Upper lobe of right lung (tissue), 1 donor: ENCODE measurements around the gene SMC6. TPM values are rescaled to one million over a fixed set of nuclear protein-coding genes. Genes with fewer than 3 reads are reported as not detected.

Experiments
- ATAC-seq: fragments of 200-7000 bp; cut with Tn5 transposase; one replicate; pipeline ENCODE4 v1.9.1; 2020; ENCODE audit warnings: mild to moderate bottlenecking, moderate library complexity
- DNase-seq: peaks from one replicate; pipeline ENCODE4 v3.0.0-alpha.2; 2020
- H3K27ac ChIP-seq: fragments of 200-600 bp; one replicate; pipeline ENCODE4 v1.8.0; 2022
- H3K27me3 ChIP-seq: fragments of 200-600 bp; one replicate; pipeline ENCODE4 v1.8.0; 2022; ENCODE audit warnings: mild to moderate bottlenecking
- H3K36me3 ChIP-seq: fragments of 200-600 bp; one replicate; pipeline ENCODE4 v1.8.0; 2022
- H3K4me1 ChIP-seq: fragments of 200-600 bp; one replicate; pipeline ENCODE4 v1.8.0; 2022
- H3K4me3 ChIP-seq: fragments of 200-600 bp; one replicate; pipeline ENCODE4 v1.8.0; 2022; ENCODE audit warnings: mild to moderate bottlenecking
- H3K9me3 ChIP-seq: fragments of 200-600 bp; one replicate; pipeline ENCODE4 v1.8.0; 2022
- intact Hi-C: fragments of 100-400 bp; cut with DNase I; formaldehyde crosslinking; loops from one replicate; pipeline ENCODE4 v1.11.0; 2022
- total RNA-seq: library from RNA; stranded (reverse); fragmentation: NEBNext Ultra II Directional; extraction: Animal tissue kit (Norgen Biotek cat#: 25700); gene quantifications from one replicate; pipeline ENCODE4 v1.2.1, GENCODE V29; 2021
- TF ChIP-seq, protein P1 (sequence below): fragments of 200-600 bp; IDR thresholded peaks from one replicate; pipeline ENCODE4 v1.8.0; 2022; ENCODE audit warnings: antibody characterized with exemption
- donor health status: DM: no; HTN: yes; CAD: no; lungs with severe emphysema.

Gene SMC6
- total RNA-seq, 1 donor from 2014 or later: 16.0 TPM

DNA sequence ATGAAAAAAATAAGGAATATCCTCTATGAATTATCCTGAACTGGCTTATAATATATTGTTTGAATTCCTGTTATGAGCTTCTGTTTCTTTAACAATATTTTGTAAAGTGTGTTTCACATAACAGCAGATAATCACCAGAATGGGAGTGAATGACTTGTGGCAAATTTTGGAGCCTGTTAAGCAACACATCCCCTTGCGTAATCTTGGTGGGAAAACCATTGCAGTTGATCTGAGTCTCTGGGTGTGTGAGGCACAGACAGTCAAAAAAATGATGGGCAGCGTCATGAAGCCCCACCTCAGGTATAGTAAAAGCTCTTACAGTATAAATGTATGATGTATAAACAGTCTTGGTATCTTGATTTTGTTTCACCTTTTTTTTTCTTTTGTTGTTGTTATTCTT lies 6.2 kb upstream of the SMC6 start:
- H3K9me3 ChIP-seq: no peaks in the 10 kb centered on the region
- TF ChIP-seq, protein P1, sequence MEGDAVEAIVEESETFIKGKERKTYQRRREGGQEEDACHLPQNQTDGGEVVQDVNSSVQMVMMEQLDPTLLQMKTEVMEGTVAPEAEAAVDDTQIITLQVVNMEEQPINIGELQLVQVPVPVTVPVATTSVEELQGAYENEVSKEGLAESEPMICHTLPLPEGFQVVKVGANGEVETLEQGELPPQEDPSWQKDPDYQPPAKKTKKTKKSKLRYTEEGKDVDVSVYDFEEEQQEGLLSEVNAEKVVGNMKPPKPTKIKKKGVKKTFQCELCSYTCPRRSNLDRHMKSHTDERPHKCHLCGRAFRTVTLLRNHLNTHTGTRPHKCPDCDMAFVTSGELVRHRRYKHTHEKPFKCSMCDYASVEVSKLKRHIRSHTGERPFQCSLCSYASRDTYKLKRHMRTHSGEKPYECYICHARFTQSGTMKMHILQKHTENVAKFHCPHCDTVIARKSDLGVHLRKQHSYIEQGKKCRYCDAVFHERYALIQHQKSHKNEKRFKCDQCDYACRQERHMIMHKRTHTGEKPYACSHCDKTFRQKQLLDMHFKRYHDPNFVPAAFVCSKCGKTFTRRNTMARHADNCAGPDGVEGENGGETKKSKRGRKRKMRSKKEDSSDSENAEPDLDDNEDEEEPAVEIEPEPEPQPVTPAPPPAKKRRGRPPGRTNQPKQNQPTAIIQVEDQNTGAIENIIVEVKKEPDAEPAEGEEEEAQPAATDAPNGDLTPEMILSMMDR: no peak
- no peak overlapping the region for H3K4me3 ChIP-seq
- no peaks in the 10 kb centered on the region for H3K4me1 ChIP-seq
- intact Hi-C loops: no loop called here
- H3K27ac ChIP-seq: no peak overlapping the region
- no peaks in the 10 kb centered on the region for H3K27me3 ChIP-seq
- H3K36me3 ChIP-seq: no peaks in the 10 kb centered on the region
- DNase-seq (no peak), ATAC-seq (no peak)

DNA sequence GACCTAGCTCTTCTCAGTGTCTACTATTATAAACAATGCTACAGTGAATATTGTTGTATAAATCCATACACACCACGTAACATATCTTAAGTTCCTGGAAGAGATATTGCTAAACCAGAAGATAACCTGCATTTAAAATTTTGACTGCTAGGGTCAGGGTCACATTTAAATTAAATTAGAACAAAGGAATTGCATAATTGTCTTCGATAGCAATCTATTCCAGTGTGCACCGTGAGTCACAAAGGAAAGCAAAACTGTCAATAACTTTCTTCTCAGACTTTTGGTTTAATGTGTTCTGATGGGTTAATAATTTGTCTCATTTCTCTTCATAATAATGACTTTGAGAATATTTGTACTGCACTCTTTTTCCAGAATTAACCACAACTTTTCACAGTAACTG lies 4.5 kb upstream of the SMC6 start:
- Histone ChIP-seq H3K27me3 (no peaks in the 10 kb centered on the region), H3K4me3 (no peak overlapping the region), H3K4me1 (peaks cover 4% of the 10 kb centered on the region), H3K9me3 (no peaks in the 10 kb centered on the region), H3K27ac (no peak overlapping the region), H3K36me3 (no peaks in the 10 kb centered on the region)
- TF ChIP-seq, protein P1: no peak
- ATAC-seq (no peak), DNase-seq (no peak)
- intact Hi-C loops: no loop called here

DNA sequence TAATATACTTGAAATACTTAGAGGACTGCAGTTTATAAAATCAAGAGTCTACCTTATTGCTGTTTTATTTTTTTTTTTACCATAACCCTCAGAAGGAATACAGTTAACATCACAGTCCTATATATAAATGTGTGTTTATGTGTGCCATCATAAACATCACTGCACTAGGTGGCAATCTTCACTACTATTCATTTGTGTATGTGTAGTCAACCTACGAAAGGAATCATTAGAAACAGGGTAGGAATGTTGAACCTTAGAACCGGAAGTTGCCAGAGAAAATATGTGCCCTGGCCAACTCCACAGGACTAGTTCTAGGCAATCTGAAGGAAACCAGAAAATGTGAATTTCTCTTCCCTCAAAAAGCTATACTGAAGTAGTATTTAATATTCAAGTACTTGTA lies 3.7 kb upstream of the SMC6 start:
- TF ChIP-seq, protein P1: no peak
- Histone ChIP-seq H3K9me3 (no peaks in the 10 kb centered on the region), H3K36me3 (no peaks in the 10 kb centered on the region), H3K4me3 (no peak overlapping the region), H3K27me3 (no peaks in the 10 kb centered on the region), H3K4me1 (peaks cover 10% of the 10 kb centered on the region), H3K27ac (no peak overlapping the region)
- intact Hi-C loops: no loop called here
- ATAC-seq: no peak
- no peak for DNase-seq

DNA sequence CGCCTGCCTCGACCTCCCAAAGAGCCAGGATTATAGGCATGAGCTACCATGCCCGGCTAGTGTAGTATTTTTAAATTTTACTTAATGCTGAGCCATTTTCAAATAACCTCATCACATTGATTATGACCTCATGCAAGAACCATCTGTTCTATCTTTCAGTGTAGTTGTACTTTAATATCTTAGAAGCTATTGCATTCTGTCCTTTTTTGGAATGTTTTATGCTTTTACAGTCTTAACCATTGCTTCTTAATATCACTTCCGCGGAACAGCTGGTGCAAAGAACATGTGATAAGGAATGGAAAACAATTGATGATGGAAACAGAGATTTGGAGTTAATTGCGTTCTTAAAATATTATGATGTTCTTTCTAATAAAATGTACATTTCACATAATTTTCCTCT lies 3.1 kb upstream of the SMC6 start:
- H3K4me3 ChIP-seq: no peak overlapping the region
- no peaks in the 10 kb centered on the region for H3K36me3 ChIP-seq
- ATAC-seq (no peak), DNase-seq (no peak)
- TF ChIP-seq, protein P1: no peak
- no peaks in the 10 kb centered on the region for H3K9me3 ChIP-seq
- H3K27ac ChIP-seq: no peak overlapping the region
- H3K27me3 ChIP-seq: no peaks in the 10 kb centered on the region
- peaks cover 17% of the 10 kb centered on the region for H3K4me1 ChIP-seq
- intact Hi-C loops: no loop called here

DNA sequence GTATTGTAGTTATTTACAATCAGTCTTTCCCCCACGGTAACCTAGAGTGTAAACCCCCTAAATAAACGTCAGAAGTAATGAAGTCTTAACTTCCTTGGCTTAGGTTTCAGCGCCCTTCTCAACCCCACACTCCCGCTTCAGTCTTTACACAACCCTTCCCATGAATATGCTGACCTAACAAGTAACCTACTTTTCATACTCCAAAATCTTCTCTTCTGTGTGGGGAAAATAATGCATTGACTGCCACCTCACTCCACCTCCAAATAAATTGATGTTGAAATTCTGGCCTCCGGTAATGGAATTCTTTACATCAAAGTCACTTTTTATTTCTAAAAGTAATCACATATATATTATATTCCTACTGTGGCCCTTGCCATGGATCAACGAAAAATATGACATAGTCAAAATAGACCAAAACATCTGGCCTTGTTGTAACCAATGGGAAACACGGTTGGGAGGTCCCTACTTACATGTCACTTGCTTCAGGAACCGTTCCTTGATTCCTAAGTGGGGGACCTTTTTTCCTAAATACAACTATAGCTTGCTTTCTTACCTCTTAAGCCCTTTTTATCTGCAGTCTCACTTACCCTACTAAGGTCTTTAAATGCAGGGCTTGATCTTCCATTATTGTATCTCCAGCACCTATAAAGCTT lies 1.3 kb upstream of the SMC6 start:
- intact Hi-C loops: no loop called here
- TF ChIP-seq, protein P1: no peak
- H3K36me3 ChIP-seq: no peaks in the 10 kb centered on the region
- no peak overlapping the region for H3K27ac ChIP-seq
- H3K4me3 ChIP-seq: peak overlapping the region; percentile 68
- DNase-seq (no peak), ATAC-seq (no peak)
- no peaks in the 10 kb centered on the region for H3K27me3 ChIP-seq
- H3K4me1 ChIP-seq: peaks cover 19% of the 10 kb centered on the region
- H3K9me3 ChIP-seq: no peaks in the 10 kb centered on the region
